ENCODE data around the gene RUNX3. TPM values are rescaled to one million over a fixed set of nuclear protein-coding genes. Genes with fewer than 3 reads are reported as not detected.

Gene RUNX3
- total and polyA plus RNA-seq, 9 donors: 0.23 to 1.9 (median 0.83) TPM

DNA sequence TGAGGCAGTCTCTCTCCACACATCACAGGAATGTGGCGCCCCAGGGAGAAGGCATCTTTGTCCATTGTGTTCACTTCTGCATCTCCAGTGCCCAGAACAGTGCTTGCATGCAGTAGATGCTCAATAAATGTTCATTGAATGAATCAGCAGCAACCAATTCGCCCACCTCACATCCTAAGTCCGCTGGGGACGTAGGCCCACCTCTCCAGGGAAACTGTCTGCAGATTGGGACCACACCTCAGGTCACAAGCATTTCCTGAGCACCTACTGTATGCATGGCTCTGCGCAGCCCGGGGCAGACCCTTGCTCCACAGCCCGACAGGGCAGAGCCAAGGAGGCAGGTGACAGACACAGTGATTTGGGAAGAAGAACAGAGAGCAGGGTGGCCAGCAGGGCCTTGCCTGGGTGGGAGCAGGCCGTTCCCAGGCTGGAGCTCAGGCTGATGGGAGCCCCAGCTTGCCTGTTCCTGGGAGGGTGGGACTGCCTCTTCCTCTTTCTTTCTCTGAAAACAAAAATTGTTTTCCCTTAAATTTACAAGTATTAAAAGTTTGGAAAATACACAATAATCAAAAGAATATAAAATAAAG is 25.8 kb upstream of the RUNX3 start:
- H3K4me1 ChIP-seq (ENCODE audit: insufficient read depth): no peaks in the 10 kb centered on the region
- 84 to 90% (median 88%) methylated on average over 8 of the region's 8 CpGs for WGBS, 3 donors
- DNase-seq: no peak
- H3K9me3 ChIP-seq: no peaks in the 10 kb centered on the region
- H3K36me3 ChIP-seq: no peaks in the 10 kb centered on the region
- H3K27me3 ChIP-seq: no peaks in the 10 kb centered on the region
- TF ChIP-seq, protein P1, sequence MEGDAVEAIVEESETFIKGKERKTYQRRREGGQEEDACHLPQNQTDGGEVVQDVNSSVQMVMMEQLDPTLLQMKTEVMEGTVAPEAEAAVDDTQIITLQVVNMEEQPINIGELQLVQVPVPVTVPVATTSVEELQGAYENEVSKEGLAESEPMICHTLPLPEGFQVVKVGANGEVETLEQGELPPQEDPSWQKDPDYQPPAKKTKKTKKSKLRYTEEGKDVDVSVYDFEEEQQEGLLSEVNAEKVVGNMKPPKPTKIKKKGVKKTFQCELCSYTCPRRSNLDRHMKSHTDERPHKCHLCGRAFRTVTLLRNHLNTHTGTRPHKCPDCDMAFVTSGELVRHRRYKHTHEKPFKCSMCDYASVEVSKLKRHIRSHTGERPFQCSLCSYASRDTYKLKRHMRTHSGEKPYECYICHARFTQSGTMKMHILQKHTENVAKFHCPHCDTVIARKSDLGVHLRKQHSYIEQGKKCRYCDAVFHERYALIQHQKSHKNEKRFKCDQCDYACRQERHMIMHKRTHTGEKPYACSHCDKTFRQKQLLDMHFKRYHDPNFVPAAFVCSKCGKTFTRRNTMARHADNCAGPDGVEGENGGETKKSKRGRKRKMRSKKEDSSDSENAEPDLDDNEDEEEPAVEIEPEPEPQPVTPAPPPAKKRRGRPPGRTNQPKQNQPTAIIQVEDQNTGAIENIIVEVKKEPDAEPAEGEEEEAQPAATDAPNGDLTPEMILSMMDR (IDR thresholded peaks at IDR 0.05): no peak
- TF ChIP-seq POLR2A (IDR thresholded peaks at IDR 0.05): no peak
- TF ChIP-seq EP300 (IDR thresholded peaks at IDR 0.05): no peak
- H3K27ac ChIP-seq: no peak overlapping the region
- intact Hi-C loops (cut with DNase I): no loop called here
- no peak overlapping the region for H3K4me3 ChIP-seq

DNA sequence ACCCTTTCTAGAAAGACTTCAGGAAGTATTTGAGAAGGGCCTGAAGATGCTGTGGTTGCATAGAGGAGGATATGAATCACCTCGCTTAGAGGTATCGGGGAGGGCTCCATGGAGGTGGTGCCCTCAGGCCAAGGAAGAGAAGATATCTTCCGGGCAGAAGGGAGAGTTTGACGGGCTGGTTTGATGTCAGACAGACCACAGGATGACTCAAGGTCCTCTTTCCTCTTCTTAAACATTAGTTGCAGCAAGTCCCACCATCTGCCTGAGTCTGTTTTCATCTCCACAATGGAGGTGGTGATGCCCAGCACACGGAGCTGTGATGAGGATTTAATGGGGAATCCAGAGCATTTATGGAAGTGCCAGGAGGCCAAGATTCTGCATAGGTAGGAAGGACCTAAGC is 25.1 kb upstream of the RUNX3 start:
- intact Hi-C loops (cut with DNase I): no loop called here
- Histone ChIP-seq H3K27ac (no peak overlapping the region), H3K4me1 (ENCODE audit: insufficient read depth) (no peaks in the 10 kb centered on the region), H3K4me3 (no peak overlapping the region), H3K9me3 (no peaks in the 10 kb centered on the region), H3K36me3 (no peaks in the 10 kb centered on the region), H3K27me3 (no peaks in the 10 kb centered on the region)
- DNase-seq: no peak
- TF ChIP-seq, protein P1 (IDR thresholded peaks at IDR 0.05): no peak
- TF ChIP-seq EP300 (IDR thresholded peaks at IDR 0.05): no peak
- TF ChIP-seq POLR2A (IDR thresholded peaks at IDR 0.05): no peak
- WGBS, 3 donors: 66 to 77% (median 71%) methylated on average over 5 of the region's 5 CpGs

DNA sequence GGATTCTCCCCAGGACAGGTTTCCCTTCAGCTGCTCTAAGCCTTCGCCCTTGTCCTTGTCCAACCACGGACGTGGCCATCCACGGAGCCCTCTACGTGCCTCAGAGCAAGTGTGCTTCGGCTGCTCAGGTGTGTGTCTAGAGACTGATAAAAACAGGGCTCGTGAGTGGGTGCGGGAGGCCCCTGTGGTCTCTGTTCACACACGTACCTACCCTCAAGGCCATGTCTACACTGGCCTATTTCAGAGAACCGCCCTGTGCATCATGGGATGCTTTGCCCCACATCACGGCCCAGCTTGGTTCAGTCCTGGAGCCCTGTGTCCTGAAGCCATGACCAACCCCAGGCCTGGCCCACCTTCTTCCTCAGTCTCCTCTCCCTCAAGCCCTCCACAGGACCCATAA is 24.6 kb upstream of the RUNX3 start:
- intact Hi-C loops (cut with DNase I): no loop called here
- no peaks in the 10 kb centered on the region for H3K4me1 ChIP-seq (ENCODE audit: insufficient read depth)
- H3K4me3 ChIP-seq: no peak overlapping the region
- TF ChIP-seq EP300 (IDR thresholded peaks at IDR 0.05) (no peak), POLR2A (IDR thresholded peaks at IDR 0.05) (no peak)
- TF ChIP-seq, protein P1 (IDR thresholded peaks at IDR 0.05): no peak
- H3K36me3 ChIP-seq: no peaks in the 10 kb centered on the region
- no peak overlapping the region for H3K27ac ChIP-seq
- DNase-seq: no peak
- H3K9me3 ChIP-seq: no peaks in the 10 kb centered on the region
- WGBS, 3 donors: 82 to 90% (median 86%) methylated on average over 11 of the region's 11 CpGs
- no peaks in the 10 kb centered on the region for H3K27me3 ChIP-seq

DNA sequence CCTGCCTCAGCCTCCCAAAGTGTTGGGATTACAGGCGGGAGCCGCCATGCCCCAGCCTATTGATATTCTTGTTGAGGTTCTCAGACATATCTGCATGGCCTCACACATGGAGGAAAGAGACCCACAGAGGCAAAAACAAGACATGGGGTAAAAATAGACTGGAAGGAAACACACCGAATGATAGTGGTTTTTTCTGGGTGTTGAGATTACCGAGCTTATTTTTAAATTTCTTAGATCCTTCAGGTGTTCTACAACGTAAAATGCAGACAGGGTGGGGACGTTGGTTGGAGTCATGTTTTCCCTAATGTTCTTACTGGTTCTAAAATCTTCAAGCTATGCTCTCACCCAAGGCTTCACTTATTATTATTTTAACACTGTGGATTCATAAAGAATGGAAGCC is 23.9 kb upstream of the RUNX3 start:
- 75 to 87% (median 80%) methylated on average over 6 of the region's 6 CpGs for WGBS, 3 donors
- H3K27ac ChIP-seq: no peak overlapping the region
- intact Hi-C loops (cut with DNase I): no loop called here
- TF ChIP-seq EP300 (IDR thresholded peaks at IDR 0.05) (no peak), POLR2A (IDR thresholded peaks at IDR 0.05) (no peak)
- TF ChIP-seq, protein P1 (IDR thresholded peaks at IDR 0.05): no peak
- DNase-seq: no peak
- H3K27me3 ChIP-seq: no peaks in the 10 kb centered on the region
- no peaks in the 10 kb centered on the region for H3K36me3 ChIP-seq
- H3K4me1 ChIP-seq (ENCODE audit: insufficient read depth): no peaks in the 10 kb centered on the region
- H3K4me3 ChIP-seq: no peak overlapping the region
- H3K9me3 ChIP-seq: no peaks in the 10 kb centered on the region
